Measurements from ENCODE around the gene PODXL2. TPM values are rescaled to one million over a fixed set of nuclear protein-coding genes. Genes with fewer than 3 reads are reported as not detected.

PODXL2 gene
- total and polyA plus RNA-seq, 2 experiments from 2014 or later: 18.4 to 57.6 TPM

GRCh38 chr3:127670229-127670559 is 41.2 kb downstream of the PODXL2 start (continued):
- TF ChIP-seq NANOG (IDR thresholded peaks at IDR 0.05; ENCODE audit: borderline replicate concordance): no peak
- TF ChIP-seq ETS1 (IDR thresholded peaks at IDR 0.05): no peak
- TF ChIP-seq STAT1 (IDR thresholded peaks at IDR 0.05; ENCODE audit: unreplicated experiment): no peak
- TF ChIP-seq ZNF331 (CRISPR knock-in tag; IDR thresholded peaks at IDR 0.05; ENCODE audit: low read depth): no peak
- no peak for TF ChIP-seq CREB1 (CRISPR knock-in tag; IDR thresholded peaks at IDR 0.05; ENCODE audit: low read depth)
- TF ChIP-seq ZNF114 (CRISPR knock-in tag; IDR thresholded peaks at IDR 0.05): no peak
- no peak for TF ChIP-seq CTCF (conservative IDR thresholded peaks at IDR 0.05; ENCODE audit: low read depth in 2 of 2)
- TF ChIP-seq JUNB (IDR thresholded peaks at IDR 0.05; ENCODE audit: unreplicated experiment): no peak
- no peak for TF ChIP-seq EZH2 (IDR thresholded peaks at IDR 0.05; ENCODE audit: low read depth, unreplicated experiment)
- no peak for TF ChIP-seq EZH2phosphoT487 (IDR thresholded peaks at IDR 0.05; ENCODE audit: unreplicated experiment)
- TF ChIP-seq POLR2AphosphoS5 (IDR thresholded peaks at IDR 0.05; ENCODE audit: low read depth): no peak

GRCh38 chr3:127670761-127671522 is 42.0 kb downstream of the PODXL2 start:
- H3K4me3 ChIP-seq: no peak overlapping the region
- Mint-ChIP-seq H3K36me3 (ENCODE audit: low read depth) (peaks cover 10% of the 10 kb centered on the region), H3K27ac (no peak overlapping the region), H3K9me3 (peaks cover 5% of the 10 kb centered on the region; the same call in 2 of the 3 replicates), H3K4me1 (peaks cover 15% of the 10 kb centered on the region), H3K4me3 (peak overlapping the region; percentile 76; the same call in 1 of the 3 replicates), H3K27me3 (ENCODE audit: insufficient read depth, low read depth, poor library complexity) (peaks cover 11% of the 10 kb centered on the region)
- H3K4me1 ChIP-seq (ENCODE audit: insufficient read depth): peaks cover 5% of the 10 kb centered on the region; the same call in 1 of the 2 replicates
- no peak for DNase-seq (ENCODE audit: low spot score)
- no peaks in the 10 kb centered on the region for H3K27me3 ChIP-seq (ENCODE audit: insufficient read depth)
- TF ChIP-seq JUNB (IDR thresholded peaks at IDR 0.05; ENCODE audit: unreplicated experiment): no peak
- TF ChIP-seq EZH2phosphoT487 (IDR thresholded peaks at IDR 0.05; ENCODE audit: unreplicated experiment): no peak
- TF ChIP-seq ZNF114 (CRISPR knock-in tag; IDR thresholded peaks at IDR 0.05): no peak
- TF ChIP-seq ZNF331 (CRISPR knock-in tag; IDR thresholded peaks at IDR 0.05; ENCODE audit: low read depth): no peak
- no peak for TF ChIP-seq ETS1 (IDR thresholded peaks at IDR 0.05)
- TF ChIP-seq POLR2AphosphoS5 (IDR thresholded peaks at IDR 0.05; ENCODE audit: low read depth): no peak
- no peak for TF ChIP-seq EZH2 (IDR thresholded peaks at IDR 0.05; ENCODE audit: low read depth, unreplicated experiment)
- TF ChIP-seq ZNF462 (CRISPR knock-in tag; IDR thresholded peaks at IDR 0.05): no peak
- TF ChIP-seq NANOG (IDR thresholded peaks at IDR 0.05; ENCODE audit: borderline replicate concordance): no peak
- no peaks in the 10 kb centered on the region for H3F3A ChIP-seq (replicated peaks; ENCODE audit: low read depth)
- H3K9me2 ChIP-seq (ENCODE audit: insufficient read depth): no peaks in the 10 kb centered on the region
- H4K20me1 ChIP-seq (replicated peaks; ENCODE audit: insufficient read depth): no peaks in the 10 kb centered on the region
- H3K4me2 ChIP-seq: no peak overlapping the region
- H3K36me3 ChIP-seq (ENCODE audit: insufficient read depth): no peaks in the 10 kb centered on the region
- no peak overlapping the region for H3K27ac ChIP-seq (ENCODE audit: low read depth)
- H3K79me2 ChIP-seq (replicated peaks; ENCODE audit: insufficient read depth): no peaks in the 10 kb centered on the region
- no peak for ATAC-seq
- no peak overlapping the region for H2AFZ ChIP-seq
